ENCODE measurements around the gene AFF4.
"Not testable (repeated sequence)": the region's sequence is repeated elsewhere in the genome, so short reads cannot be mapped to it uniquely, and the experiment has no call there.

Gene AFF4

GRCh38 chr5:132963171-132964104 is at the start of gene AFF4:
TSS of gene AFF4 (minus strand) at chr5:132963634. CDS start at chr5:132937189, 26,445 bp downstream.
- peak; percentile 78 for DNase-seq

- not testable (repeated sequence) for DNase-seq
These were observed 45.0 kb upstream of the AFF4 start for GRCh38 chr5:133008455-133008854.

- DNase-seq: no peak
These were observed 43.2 kb upstream of the AFF4 start for GRCh38 chr5:133006653-133007052.

GRCh38 chr5:132999246-132999645 is 35.8 kb upstream of the AFF4 start:
- no peak for DNase-seq

GRCh38 chr5:132998556-132998955 is 35.1 kb upstream of the AFF4 start:
- no peak for DNase-seq

- DNase-seq: no peak
These were observed 32.9 kb upstream of the AFF4 start for GRCh38 chr5:132996307-132996706.

- DNase-seq: no peak
These were observed 24.3 kb upstream of the AFF4 start for GRCh38 chr5:132987531-132988408.

- not testable (repeated sequence) for DNase-seq
These were observed 19.5 kb upstream of the AFF4 start for GRCh38 chr5:132982971-132983370.

- no peak for DNase-seq
These were observed 17.9 kb upstream of the AFF4 start for GRCh38 chr5:132981288-132981687.

GRCh38 chr5:132979976-132980375 is 16.5 kb upstream of the AFF4 start:
- no peak for DNase-seq

GRCh38 chr5:132979367-132979940 is 16.0 kb upstream of the AFF4 start:
- no peak for DNase-seq

GRCh38 chr5:132976852-132977251 is 13.4 kb upstream of the AFF4 start:
- no peak for DNase-seq

- not testable (repeated sequence) for DNase-seq
These were observed 9.0 kb upstream of the AFF4 start for GRCh38 chr5:132972436-132972828.

- no peak for DNase-seq
These were observed 8.3 kb upstream of the AFF4 start for GRCh38 chr5:132971483-132972435.

GRCh38 chr5:132965120-132965519 is 1.7 kb upstream of the AFF4 start:
- DNase-seq: no peak

GRCh38 chr5:132962429-132963021 is 909 bp downstream of the AFF4 start:
- no peak for DNase-seq

GRCh38 chr5:132961887-132962286 is 1.5 kb downstream of the AFF4 start:
- no peak for DNase-seq

- DNase-seq: not testable (repeated sequence)
These were observed 2.2 kb downstream of the AFF4 start for GRCh38 chr5:132961123-132961815.

- DNase-seq: not testable (repeated sequence)
These were observed 7.2 kb downstream of the AFF4 start for GRCh38 chr5:132956166-132956799.

GRCh38 chr5:132953710-132954109 is 9.7 kb downstream of the AFF4 start:
- DNase-seq: no peak
